IMR-90 (cell line): Measurements from ENCODE around the gene PDS5B.

Source experiments
- BHLHE40 ChIP-seq: fragments of 150-350 bp; IDR thresholded peaks from 2 replicates; pipeline ENCODE4 v1.6.1; 2016; ENCODE audit warnings: mild to moderate bottlenecking, low read depth, low read length
- CTCF ChIP-seq: conservative IDR thresholded peaks from 2 replicates; pipeline ENCODE4 v1.5.1; 2012; ENCODE audit warnings: mild to moderate bottlenecking, low read depth, low read length, improper control_type of control experiment
- ELK1 ChIP-seq: fragments of 150-350 bp; IDR thresholded peaks from 2 replicates; pipeline ENCODE4 v1.6.1; 2016; ENCODE audit warnings: low read depth, mild to moderate bottlenecking, low read length, moderate library complexity, borderline replicate concordance
- FOS ChIP-seq: fragments of 150-350 bp; IDR thresholded peaks from 2 replicates; pipeline ENCODE4 v1.6.1; 2016; ENCODE audit warnings: low read depth, low read length
- MAZ ChIP-seq: IDR thresholded peaks from 2 replicates; pipeline ENCODE4 v1.6.1; 2012; ENCODE audit warnings: low read depth, mild to moderate bottlenecking, low read length, improper control_type of control experiment, moderate library complexity, borderline replicate concordance
- NFE2L2 ChIP-seq: fragments of 150-350 bp; IDR thresholded peaks from 2 replicates; pipeline ENCODE4 v1.6.1; 2016; ENCODE audit warnings: low read depth, mild to moderate bottlenecking, low read length
- POLR2A ChIP-seq: IDR thresholded peaks from 2 replicates; pipeline ENCODE4 v1.6.1; 2012; ENCODE audit warnings: mild to moderate bottlenecking, low read depth, low read length
- RAD21 ChIP-seq: IDR thresholded peaks from 2 replicates; pipeline ENCODE4 v1.6.1; 2012; ENCODE audit warnings: low read length, improper control_type of control experiment
- SMC3 ChIP-seq: fragments of 150-350 bp; IDR thresholded peaks from 2 replicates; pipeline ENCODE4 v1.6.1; 2016; ENCODE audit warnings: low read depth, mild to moderate bottlenecking, antibody characterized with exemption, low read length, moderate library complexity
- USF2 ChIP-seq: fragments of 150-350 bp; IDR thresholded peaks from 2 replicates; pipeline ENCODE4 v1.6.1; 2017; ENCODE audit warnings: mild to moderate bottlenecking, antibody characterized with exemption, low read length, low read depth

GRCh38 chr13:32737679-32738078 lies 151.4 kb downstream of the PDS5B start:
- no peak for TF ChIP-seq USF2
- no peak for TF ChIP-seq POLR2A
- TF ChIP-seq CTCF, result no peak
- no peak for TF ChIP-seq RAD21
- TF ChIP-seq SMC3, result no peak
- TF ChIP-seq BHLHE40, result no peak
- TF ChIP-seq MAZ, result no peak
- TF ChIP-seq FOS, result no peak
- no peak for TF ChIP-seq NFE2L2
- TF ChIP-seq ELK1, result no peak
